Naive thymus-derived CD4-positive, alpha-beta T cell (primary cell): ENCODE data around the gene NTM. TPM values are rescaled to one million over a fixed set of nuclear protein-coding genes. Genes with fewer than 3 reads are reported as not detected.

Source experiments
- ATAC-seq: fragments of 150-1000 bp; cut with Tn5 transposase; 2 replicates; pipeline ENCODE4 v1.10.0; 2021; ENCODE audit warnings: mild to moderate bottlenecking, moderate library complexity
- CTCF ChIA-PET: fragments of 350-600 bp; sonication (Branson Sonifier 250); formaldehyde crosslinking; loops from one replicate; lab custom pipeline; 2021; ENCODE audit warnings: antibody characterized with exemption; lab: Charles Lee
- POLR2A ChIA-PET: fragments of 350-600 bp; sonication (Branson Sonifier 250); formaldehyde crosslinking; loops from one replicate; lab custom pipeline; 2021; ENCODE audit warnings: antibody characterized with exemption, inconsistent platforms; lab: Charles Lee
- DNase-seq, 9 donors: peaks; one replicate each; pipeline versions ENCODE4 v3.0.0 to v3.0.0-alpha.2; 2020 to 2022; ENCODE audit warnings: mixed read lengths in 1 of 9
- H3K27ac ChIP-seq: one replicate; pipeline ENCODE4 v1.7.0; 2013; ENCODE audit warnings: mild to moderate bottlenecking, low read depth, low read length, moderate library complexity
- H3K27me3 ChIP-seq, 2 donors: one replicate each; pipeline ENCODE4 v1.7.0; 2013; ENCODE audit warnings: low read length in 2 of 2, mild to moderate bottlenecking in 2 of 2, moderate library complexity in 2 of 2; ENCODE audit not compliant: control insufficient read depth in 2 of 2, insufficient read depth in 2 of 2
- H3K36me3 ChIP-seq, 3 experiments: 1 replicate in 2 of 3; 2 replicates in 1 of 3; pipeline ENCODE4 v1.7.0; 2013; ENCODE audit warnings: low read length in 3 of 3, mild to moderate bottlenecking in 3 of 3, moderate library complexity in 1 of 3; ENCODE audit not compliant: insufficient read depth in 3 of 3, control insufficient read depth in 2 of 3
- H3K4me1 ChIP-seq, 2 donors: one replicate each; pipeline ENCODE4 v1.7.0; 2013; ENCODE audit warnings: low read length in 2 of 2, mild to moderate bottlenecking in 2 of 2, moderate library complexity in 1 of 2; ENCODE audit not compliant: control insufficient read depth in 2 of 2, insufficient read depth in 2 of 2
- H3K4me3 ChIP-seq: 2 replicates; pipeline ENCODE4 v1.7.0; 2013; ENCODE audit warnings: mild to moderate bottlenecking, low read length
- H3K9me3 ChIP-seq, 3 experiments: 1 replicate in 2 of 3; 2 replicates in 1 of 3; pipeline ENCODE4 v1.7.0; 2013; ENCODE audit warnings: low read length in 3 of 3; ENCODE audit not compliant: control insufficient read depth in 2 of 3
- H3K27ac Mint-ChIP-seq, 9 donors: one replicate each; pipeline ENCODE4 v1.8.0; 2020 to 2022; ENCODE audit warnings: mixed read lengths in 9 of 9, mild to moderate bottlenecking in 8 of 9, moderate library complexity in 5 of 9, inconsistent platforms in 2 of 9
- H3K27me3 Mint-ChIP-seq, 5 donors: one replicate each; pipeline ENCODE4 v1.8.0; 2021 to 2022; ENCODE audit warnings: mixed read lengths in 5 of 5, mild to moderate bottlenecking in 1 of 5
- H3K36me3 Mint-ChIP-seq, 5 donors: one replicate each; pipeline ENCODE4 v1.8.0; 2020 to 2022; ENCODE audit warnings: mixed read lengths in 5 of 5, mild to moderate bottlenecking in 3 of 5, inconsistent platforms in 1 of 5
- H3K4me1 Mint-ChIP-seq, 7 donors: one replicate each; pipeline ENCODE4 v1.8.0; 2020 to 2022; ENCODE audit warnings: mixed read lengths in 7 of 7, mild to moderate bottlenecking in 3 of 7, inconsistent platforms in 1 of 7
- H3K4me3 Mint-ChIP-seq, 10 donors: one replicate each; pipeline ENCODE4 v1.8.0; 2020 to 2022; ENCODE audit warnings: mild to moderate bottlenecking in 10 of 10, mixed read lengths in 10 of 10, moderate library complexity in 6 of 10, inconsistent platforms in 2 of 10
- H3K9me3 Mint-ChIP-seq, 11 donors: one replicate each; pipeline ENCODE4 v1.8.0; 2020 to 2022; ENCODE audit warnings: mixed read lengths in 11 of 11, mild to moderate bottlenecking in 4 of 11, inconsistent platforms in 1 of 11, moderate library complexity in 1 of 11
- intact Hi-C, 2 donors: fragments of 100-400 bp; cut with micrococcal nuclease; formaldehyde crosslinking; loops; one replicate each; pipeline ENCODE4 v1.15.1; 2023
- polyA plus RNA-seq, 2 donors: library from polyadenylated mRNA; unstranded; fragments of 300-500 nt; fragmentation: Illumina TruSeq; gene quantifications; one replicate each; pipeline ENCODE4 v1.2.3, GENCODE V29; 2021
- total RNA-seq, 6 experiments: library from RNA in 5 of 6; stranded (reverse) in 5 of 6; gene quantifications; 1 replicate in 5 of 6; 2 replicates in 1 of 6; pipeline ENCODE4 v1.2.3 and lab custom pipeline; 2021 to 2026

The NTM gene
- total and polyA plus RNA-seq, 7 experiments from 2014 or later = not detected

- Mint-ChIP-seq H3K4me3 (no peak overlapping the region), H3K4me1 (no peaks in the 10 kb centered on the region), H3K27me3 (peaks cover 0 to 22% (median 5%) of the 10 kb centered on the region in 5 donors), H3K9me3 (peaks cover 0 to 13% (median 1%) of the 10 kb centered on the region in 11 donors), H3K36me3 (no peaks in the 10 kb centered on the region), H3K27ac (no peak overlapping the region)
- no peak overlapping the region for H3K4me3 ChIP-seq
- no peaks in the 10 kb centered on the region for H3K9me3 ChIP-seq
- ChIA-PET CTCF (interaction anchor here (0.6 kb wide), 1 partner anchor 61 kb away, joined by 3 read pairs; no protein-coding TSS in a partner anchor), POLR2A (no interaction called here)
- intact Hi-C loops = no loop called here
- no peaks in the 10 kb centered on the region for H3K36me3 ChIP-seq
- H3K27me3 ChIP-seq = no peaks in the 10 kb centered on the region
- no peak for ATAC-seq
- DNase-seq = no peak
- no peaks in the 10 kb centered on the region for H3K4me1 ChIP-seq
- no peak overlapping the region for H3K27ac ChIP-seq
Observed at GRCh38 chr11:131503017-131503416, 132.6 kb downstream of the NTM start.

GRCh38 chr11:131504199-131504949, 134.0 kb downstream of the NTM start:
- POLR2A ChIA-PET = no interaction called here

GRCh38 chr11:131506348-131506747, 135.9 kb downstream of the NTM start:
- no peak overlapping the region for H3K27ac Mint-ChIP-seq
- ATAC-seq = no peak
- no peaks in the 10 kb centered on the region for H3K4me1 Mint-ChIP-seq
- intact Hi-C loops = no loop called here
- peaks cover 0 to 4% (median 0%) of the 10 kb centered on the region in 3 experiments for H3K9me3 ChIP-seq
- ChIA-PET POLR2A (no interaction called here), CTCF (no interaction called here)
- H3K4me3 ChIP-seq = no peak overlapping the region
- H3K36me3 Mint-ChIP-seq = no peaks in the 10 kb centered on the region
- no peak overlapping the region for H3K27ac ChIP-seq
- H3K27me3 Mint-ChIP-seq = peaks cover 0 to 16% (median 5%) of the 10 kb centered on the region in 5 donors
- H3K4me3 Mint-ChIP-seq = no peak overlapping the region
- no peaks in the 10 kb centered on the region for H3K36me3 ChIP-seq
- no peaks in the 10 kb centered on the region for H3K4me1 ChIP-seq
- H3K27me3 ChIP-seq = no peaks in the 10 kb centered on the region
- DNase-seq = no peak
- peaks cover 0 to 9% (median 3%) of the 10 kb centered on the region in 11 donors for H3K9me3 Mint-ChIP-seq

More at GRCh38 chr11:131504199-131504949, 134.0 kb downstream of the NTM start:
- H3K4me1 ChIP-seq = no peaks in the 10 kb centered on the region
- H3K27ac Mint-ChIP-seq = no peak overlapping the region
- H3K9me3 Mint-ChIP-seq = peaks cover 0 to 13% (median 4%) of the 10 kb centered on the region in 11 donors
- H3K9me3 ChIP-seq = no peaks in the 10 kb centered on the region
- H3K36me3 Mint-ChIP-seq = no peaks in the 10 kb centered on the region
- intact Hi-C loops = no loop called here
- no peaks in the 10 kb centered on the region for H3K27me3 ChIP-seq
- H3K27me3 Mint-ChIP-seq = peaks cover 0 to 22% (median 5%) of the 10 kb centered on the region in 5 donors
- CTCF ChIA-PET = no interaction called here
- H3K36me3 ChIP-seq = no peaks in the 10 kb centered on the region
- H3K4me3 Mint-ChIP-seq = no peak overlapping the region
- DNase-seq (no peak), ATAC-seq (no peak)
- H3K4me1 Mint-ChIP-seq = no peaks in the 10 kb centered on the region
- no peak overlapping the region for H3K4me3 ChIP-seq
- H3K27ac ChIP-seq = no peak overlapping the region

- ChIA-PET POLR2A (no interaction called here), CTCF (no interaction called here)
- Mint-ChIP-seq H3K36me3 (peaks cover 0 to 4% (median 0%) of the 10 kb centered on the region in 5 donors), H3K27ac (no peak overlapping the region), H3K4me3 (no peak overlapping the region), H3K27me3 (peaks cover 0 to 6% (median 0%) of the 10 kb centered on the region in 5 donors), H3K9me3 (peaks cover 0 to 7% (median 2%) of the 10 kb centered on the region in 11 donors), H3K4me1 (no peaks in the 10 kb centered on the region)
- ATAC-seq = no peak
- intact Hi-C loops = no loop called here
- Histone ChIP-seq H3K27ac (no peak overlapping the region), H3K36me3 (no peaks in the 10 kb centered on the region), H3K27me3 (no peaks in the 10 kb centered on the region), H3K9me3 (peaks cover 0 to 4% (median 0%) of the 10 kb centered on the region in 3 experiments), H3K4me1 (no peaks in the 10 kb centered on the region), H3K4me3 (no peak overlapping the region)
- no peak for DNase-seq
Observed at GRCh38 chr11:131510662-131511061, 140.2 kb downstream of the NTM start.

- intact Hi-C loops = no loop called here
- peaks cover 0 to 6% (median 0%) of the 10 kb centered on the region in 5 donors for H3K27me3 Mint-ChIP-seq
- Histone ChIP-seq H3K4me1 (no peaks in the 10 kb centered on the region), H3K27me3 (no peaks in the 10 kb centered on the region), H3K9me3 (peaks cover 0 to 4% (median 0%) of the 10 kb centered on the region in 3 experiments), H3K4me3 (no peak overlapping the region), H3K36me3 (no peaks in the 10 kb centered on the region), H3K27ac (no peak overlapping the region)
- CTCF ChIA-PET = no interaction called here
- H3K4me3 Mint-ChIP-seq = no peak overlapping the region
- DNase-seq (no peak), ATAC-seq (no peak)
- H3K4me1 Mint-ChIP-seq = no peaks in the 10 kb centered on the region
- no peak overlapping the region for H3K27ac Mint-ChIP-seq
- POLR2A ChIA-PET = no interaction called here
- peaks cover 0 to 7% (median 2%) of the 10 kb centered on the region in 11 donors for H3K9me3 Mint-ChIP-seq
- peaks cover 0 to 4% (median 0%) of the 10 kb centered on the region in 5 donors for H3K36me3 Mint-ChIP-seq
Observed at GRCh38 chr11:131511794-131512193, 141.4 kb downstream of the NTM start.

GRCh38 chr11:131512228-131512627, 141.8 kb downstream of the NTM start:
- H3K36me3 ChIP-seq = no peaks in the 10 kb centered on the region
- peaks cover 0 to 6% (median 0%) of the 10 kb centered on the region in 5 donors for H3K27me3 Mint-ChIP-seq
- no peak overlapping the region for H3K4me3 Mint-ChIP-seq
- no peak overlapping the region for H3K27ac Mint-ChIP-seq
- no peak for ATAC-seq
- intact Hi-C loops = no loop called here
- CTCF ChIA-PET = no interaction called here
- H3K4me1 ChIP-seq = no peaks in the 10 kb centered on the region
- POLR2A ChIA-PET = no interaction called here
- H3K36me3 Mint-ChIP-seq = peaks cover 0 to 4% (median 0%) of the 10 kb centered on the region in 5 donors
- DNase-seq = no peak
- H3K4me3 ChIP-seq = no peak overlapping the region
- H3K27me3 ChIP-seq = no peaks in the 10 kb centered on the region
- H3K9me3 ChIP-seq = peaks cover 0 to 4% (median 0%) of the 10 kb centered on the region in 3 experiments
- peaks cover 0 to 7% (median 2%) of the 10 kb centered on the region in 11 donors for H3K9me3 Mint-ChIP-seq
- no peaks in the 10 kb centered on the region for H3K4me1 Mint-ChIP-seq
- H3K27ac ChIP-seq = no peak overlapping the region
